OCI-LY3 (cell line): Measurements from ENCODE around the gene UPB1.

Source experiments
- CTCF ChIP-seq: fragments of 200-600, 300-600 bp; sonication (generic); IDR thresholded peaks from 2 replicates; pipeline ENCODE4 v1.5.1; 2014; ENCODE audit warnings: antibody characterized with exemption, low read length, low read depth
- EZH2phosphoT487 ChIP-seq: fragments of 200-600 bp; shearing (Covaris generic); IDR thresholded peaks from 2 replicates; pipeline ENCODE4 v1.6.1; 2018; ENCODE audit warnings: antibody characterized with exemption, mixed run types, low read depth

GRCh38 chr22:24513378-24514240 lies 18.5 kb downstream of the UPB1 start:
- TF ChIP-seq CTCF: no peak
- TF ChIP-seq EZH2phosphoT487: no peak
